Measurements from ENCODE around the gene ANTXRL.
"Not testable (repeated sequence)": the region's sequence is repeated elsewhere in the genome, so short reads cannot be mapped to it uniquely, and the experiment has no call there.

The ANTXRL gene

GRCh38 chr10:46277840-46278239 is 9.0 kb upstream of the ANTXRL start:
- DNase-seq: no peak

DNA sequence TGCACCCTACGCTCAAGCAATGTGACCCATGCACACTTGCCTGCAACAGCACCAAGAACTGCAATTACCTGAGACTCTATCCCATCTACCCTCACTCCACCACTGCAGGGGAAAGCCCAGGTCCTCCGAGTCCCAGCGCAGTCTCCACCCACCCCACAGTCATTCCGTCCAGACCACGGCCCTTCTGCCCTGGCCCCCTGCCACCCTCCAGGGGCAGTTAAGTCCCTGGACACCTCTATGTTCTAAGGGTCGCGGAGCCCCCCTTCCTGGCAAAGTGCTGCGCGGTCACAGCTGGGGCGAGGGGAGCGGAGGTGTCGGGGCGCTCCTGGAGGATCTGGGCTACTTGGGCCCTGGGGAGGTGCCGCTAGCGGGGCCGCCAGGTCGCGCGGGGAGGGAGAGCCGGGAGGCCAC is 4.4 kb upstream of the ANTXRL start:
- not testable (repeated sequence) for DNase-seq

- no peak for DNase-seq
These were observed 3.8 kb upstream of the ANTXRL start for GRCh38 chr10:46282842-46283574.

DNA sequence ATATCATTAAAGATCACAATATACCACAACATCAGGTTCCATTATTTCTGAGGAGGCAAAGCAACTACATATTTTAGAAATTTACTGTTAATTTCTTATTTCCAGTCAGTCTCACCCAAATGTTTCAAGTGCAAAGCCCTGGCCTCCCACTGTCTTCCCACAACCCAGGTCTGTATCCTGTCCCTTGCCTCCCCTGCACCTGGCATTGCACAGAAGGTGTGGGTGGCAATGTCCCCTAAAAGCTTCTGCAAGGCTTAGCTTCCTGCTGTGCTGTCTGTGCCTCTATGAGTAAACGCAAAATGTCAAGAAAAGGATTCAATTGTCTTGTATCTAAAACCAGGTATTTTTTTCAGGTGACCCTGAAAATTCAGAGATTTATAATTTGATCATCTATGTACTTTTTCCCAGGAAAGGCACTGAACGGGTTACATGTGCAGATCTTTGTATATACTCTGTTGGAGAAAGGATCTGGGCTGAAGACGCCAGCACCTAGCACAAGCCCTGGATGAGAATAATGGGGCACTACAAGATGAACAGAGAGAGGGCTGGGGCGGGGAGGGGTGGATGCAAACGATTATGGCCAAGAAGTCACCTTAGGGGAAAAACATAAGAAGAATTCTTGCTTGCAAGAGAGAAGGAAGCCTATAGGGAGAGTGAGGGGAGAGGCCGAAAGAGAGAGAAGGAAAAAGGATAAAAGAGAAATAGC is 3.1 kb upstream of the ANTXRL start:
- DNase-seq: no peak

- DNase-seq: peak; percentile 2
These were observed 2.2 kb upstream of the ANTXRL start for GRCh38 chr10:46284286-46285229.

DNA sequence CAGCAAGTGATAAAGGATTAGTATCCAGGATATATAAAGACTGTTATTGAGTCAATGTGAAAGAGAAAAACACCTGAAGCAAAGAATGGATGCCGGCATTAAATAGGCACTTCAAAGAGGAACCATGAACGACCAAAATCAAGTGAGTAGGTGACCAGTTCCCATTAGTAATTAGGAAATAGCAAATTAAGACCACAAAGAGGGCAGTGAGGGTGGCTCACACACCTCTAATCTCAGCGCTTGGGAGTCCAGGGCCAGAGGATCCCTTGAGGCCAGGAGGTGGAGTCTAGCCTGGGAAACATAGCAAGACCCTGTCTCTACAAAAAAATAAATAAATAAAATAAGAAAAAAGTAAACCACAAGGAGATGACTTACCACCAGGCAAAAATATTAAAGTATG is 1.5 kb upstream of the ANTXRL start:
- no peak for DNase-seq

DNA sequence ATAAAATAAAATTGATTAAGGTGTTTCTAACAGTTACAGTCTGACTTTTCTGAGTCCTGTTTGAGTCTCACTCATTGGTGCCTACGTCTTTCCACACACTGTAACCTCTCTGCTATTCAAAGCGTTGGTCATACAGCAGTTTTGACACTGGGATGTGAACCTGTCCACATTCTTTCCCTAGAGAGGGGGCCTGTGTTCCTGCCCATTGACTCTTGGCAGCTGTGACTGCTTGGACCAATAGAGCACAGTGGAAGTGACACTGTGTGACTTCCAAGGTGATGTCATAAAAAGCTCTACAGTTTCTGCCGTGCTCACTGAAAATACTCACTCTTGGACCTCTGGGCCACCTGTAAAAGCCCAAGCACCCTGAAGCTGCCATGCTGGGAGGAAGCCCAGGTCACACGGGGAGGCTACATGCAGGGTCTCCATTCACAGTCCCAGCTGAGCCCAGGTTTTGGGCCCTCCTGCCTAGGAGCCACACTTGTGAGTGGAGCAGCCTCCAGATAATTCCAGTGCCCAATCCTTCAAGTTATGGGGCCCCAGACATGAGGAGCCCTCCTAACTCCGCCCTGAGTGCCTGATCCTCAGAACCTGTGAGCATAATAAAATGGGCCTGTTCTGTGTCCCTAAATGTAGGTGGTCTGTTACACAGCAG is 704 bp upstream of the ANTXRL start:
- DNase-seq: no peak

DNA sequence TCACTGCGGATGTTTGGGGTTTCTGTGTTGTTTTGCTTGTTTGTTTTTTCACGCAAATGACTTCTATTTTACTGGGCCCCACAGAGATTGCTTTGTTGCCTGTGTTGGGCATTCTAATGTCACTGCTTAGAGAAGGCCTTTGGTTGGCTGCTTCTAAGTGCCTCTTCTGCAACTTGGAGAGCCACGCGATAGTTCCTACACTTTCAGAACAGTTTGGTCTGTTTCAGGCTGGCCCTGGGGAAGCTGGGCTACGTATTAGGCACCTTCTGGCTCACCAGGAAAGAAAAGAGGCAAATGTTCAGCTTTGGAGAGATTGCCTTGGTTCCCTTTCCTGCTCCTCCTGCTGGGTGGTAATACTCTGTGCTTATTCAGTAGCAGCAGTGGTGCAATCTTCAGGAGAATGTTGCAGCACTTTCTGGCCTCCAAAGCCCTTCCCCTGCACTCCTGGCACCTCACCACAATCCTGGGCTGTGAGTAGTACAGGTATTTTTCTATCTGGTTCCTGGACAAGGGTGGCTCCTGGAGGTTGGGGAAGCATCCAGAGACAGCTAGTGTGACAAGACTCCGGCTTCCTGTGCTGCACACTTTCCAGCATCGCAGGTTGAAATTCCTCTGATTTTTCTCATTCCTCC is 1.2 kb downstream of the ANTXRL start:
- no peak for DNase-seq

DNA sequence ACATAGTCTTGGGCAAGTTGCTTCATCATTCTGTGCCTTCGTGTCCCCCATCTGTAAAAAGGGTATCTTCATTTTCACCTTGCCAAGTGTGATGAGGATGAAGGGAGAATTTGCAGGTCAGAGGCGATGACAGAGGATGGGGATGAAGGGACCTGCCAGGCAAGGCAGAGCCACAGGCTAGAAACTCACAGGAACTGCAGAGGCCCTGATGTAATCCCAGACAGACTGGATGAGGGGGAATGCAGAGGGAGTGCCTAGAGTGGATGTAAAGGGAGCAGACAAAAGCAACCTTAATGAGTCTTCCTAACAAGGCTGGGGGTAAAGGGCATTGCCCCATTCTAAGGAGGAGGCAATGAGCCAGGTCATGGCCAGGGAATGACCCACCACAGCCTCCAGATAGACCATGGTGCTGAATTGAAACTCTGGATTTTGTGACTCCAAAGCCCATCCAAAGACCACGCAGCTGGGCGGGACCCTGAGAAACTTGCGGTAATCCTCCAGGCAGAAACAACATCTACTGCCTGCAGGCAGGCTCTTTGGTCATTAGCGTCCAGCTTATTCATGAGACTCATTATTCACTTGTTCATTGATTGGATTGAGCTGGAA is 1.9 kb downstream of the ANTXRL start:
- DNase-seq: no peak

- no peak for DNase-seq
These were observed 2.5 kb downstream of the ANTXRL start for GRCh38 chr10:46289209-46289810.

- no peak for DNase-seq
These were observed 3.5 kb downstream of the ANTXRL start for GRCh38 chr10:46290101-46290886.

DNA sequence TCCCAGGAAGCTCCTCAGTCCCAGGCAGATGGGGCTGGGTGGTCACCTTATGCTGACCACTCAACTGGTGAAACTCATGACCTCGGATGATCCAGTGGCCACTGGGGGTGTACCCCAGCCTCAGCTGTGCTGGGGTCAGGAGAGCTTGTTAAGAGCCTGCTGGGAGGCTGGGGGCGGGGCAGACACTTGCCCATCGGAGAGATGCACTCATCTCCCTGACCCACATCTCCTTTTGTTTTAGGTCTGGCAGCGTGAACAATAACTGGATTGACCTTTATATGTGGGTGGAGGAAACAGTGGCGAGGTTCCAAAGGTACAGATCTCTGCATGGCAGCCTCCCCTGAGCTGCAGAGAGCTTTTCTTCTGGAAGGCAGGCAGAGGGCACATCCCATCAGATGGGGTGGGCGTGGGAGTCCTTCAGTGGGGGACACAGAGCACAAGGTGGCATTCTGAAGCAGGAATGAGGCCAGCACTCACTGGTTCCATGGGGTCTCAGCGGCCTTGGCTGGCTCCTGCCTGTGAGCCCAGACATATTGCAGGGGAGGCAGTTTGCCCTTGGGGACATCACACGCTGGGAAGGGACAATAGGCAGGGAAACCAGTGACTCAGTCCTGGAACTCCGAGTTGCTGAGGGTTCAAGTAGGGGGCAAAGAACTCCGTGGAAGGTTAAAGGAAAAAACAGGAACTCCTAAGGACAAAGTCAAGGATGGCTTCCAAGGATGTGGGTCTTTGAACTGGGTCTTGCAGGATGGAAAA is 5.2 kb downstream of the ANTXRL start:
- no peak for DNase-seq

DNA sequence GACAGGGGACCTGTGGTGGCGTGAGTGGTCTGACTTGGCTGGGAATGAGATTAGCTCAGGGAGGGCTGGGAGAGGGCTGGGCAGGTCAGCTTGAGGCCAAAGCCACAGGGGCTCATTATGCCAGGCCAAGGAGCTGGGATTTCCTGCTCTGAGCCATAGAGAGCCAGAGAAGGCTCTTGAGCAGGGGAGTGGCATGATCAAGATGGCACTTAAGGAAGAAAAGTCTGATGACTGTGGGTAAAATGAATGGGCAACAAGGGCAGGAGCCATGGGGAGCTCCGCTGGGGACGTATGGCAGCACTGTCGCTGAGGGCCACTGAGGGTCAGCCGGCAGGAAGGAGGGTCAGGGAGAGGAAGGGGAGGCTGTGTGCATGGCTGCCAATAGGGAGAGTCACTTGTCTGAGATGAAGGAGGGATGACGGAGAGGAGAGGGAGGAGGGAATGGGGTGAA is 5.8 kb downstream of the ANTXRL start:
- no peak for DNase-seq

GRCh38 chr10:46293228-46293627 is 6.4 kb downstream of the ANTXRL start:
- no peak for DNase-seq

- no peak for DNase-seq
These were observed 7.2 kb downstream of the ANTXRL start for GRCh38 chr10:46293832-46294640.

- no peak for DNase-seq
These were observed 7.9 kb downstream of the ANTXRL start for GRCh38 chr10:46294641-46295220.

DNA sequence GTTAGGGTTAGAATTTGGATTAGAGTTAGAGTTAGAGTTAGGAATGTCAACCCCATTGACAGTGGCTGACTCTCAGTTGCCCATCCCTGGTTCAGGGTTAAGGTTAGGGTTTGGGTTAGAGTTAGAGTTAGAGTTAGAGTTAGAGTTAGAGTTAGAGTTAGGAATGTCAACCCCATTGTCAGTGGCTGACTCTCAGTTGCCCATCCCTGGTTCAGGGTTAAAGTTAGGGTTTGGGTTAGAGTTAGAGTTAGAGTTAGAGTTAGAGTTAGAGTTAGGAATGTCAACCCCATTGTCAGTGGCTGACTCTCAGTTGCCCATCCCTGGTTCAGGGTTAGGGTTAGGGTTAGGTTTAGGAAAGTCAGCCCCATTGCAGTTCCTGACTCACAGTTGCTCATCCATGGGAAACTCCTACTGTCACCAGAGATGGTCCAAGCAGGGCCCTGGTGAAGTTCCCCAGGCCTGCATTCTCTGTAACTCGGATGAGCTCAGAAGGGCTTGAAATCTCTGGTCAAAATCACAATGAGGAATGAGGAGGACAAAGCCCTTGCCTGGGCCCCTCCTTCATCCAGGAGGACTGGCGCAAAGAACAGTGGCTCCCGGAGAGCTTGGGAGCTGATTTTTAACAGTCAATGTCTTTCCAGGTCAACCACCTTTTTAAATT is 8.7 kb downstream of the ANTXRL start:
- not testable (repeated sequence) for DNase-seq

- DNase-seq: not testable (repeated sequence)
These were observed 9.3 kb downstream of the ANTXRL start for GRCh38 chr10:46296086-46296485.

All from NCI-H446 treated with DMSO at 0.1 percent for 48 hours (cell line).